Activated CD4-positive, CD25-positive, alpha-beta regulatory T cell treated with anti-CD3 and anti-CD28 coated beads, Interleukin-2, amount 50 U/mL, for 16 hours (primary cell): Measurements from ENCODE around the gene ATP8A2.

ENCODE experiments used
- DNase-seq: peaks from one replicate; pipeline ENCODE4 v3.0.0-alpha.2; 2020; ENCODE audit warnings: low read depth, low spot score

The ATP8A2 gene

GRCh38 chr13:25384758-25385410 is 13.1 kb downstream of the ATP8A2 start:
- DNase-seq, result no peak

- no peak for DNase-seq
These were observed 20.2 kb downstream of the ATP8A2 start for GRCh38 chr13:25391932-25392331.

- no peak for DNase-seq
These were observed 22.8 kb downstream of the ATP8A2 start for GRCh38 chr13:25394402-25395060.

GRCh38 chr13:25397763-25398162 is 26.0 kb downstream of the ATP8A2 start:
- no peak for DNase-seq

GRCh38 chr13:25400925-25401324 is 29.2 kb downstream of the ATP8A2 start:
- DNase-seq, result no peak

- no peak for DNase-seq
These were observed 30.2 kb downstream of the ATP8A2 start for GRCh38 chr13:25401958-25402357.

GRCh38 chr13:25406377-25406776 is 34.6 kb downstream of the ATP8A2 start:
- no peak for DNase-seq

- DNase-seq, result no peak
These were observed 38.2 kb downstream of the ATP8A2 start for GRCh38 chr13:25409938-25410337.

GRCh38 chr13:25415241-25415640 is 43.5 kb downstream of the ATP8A2 start:
- DNase-seq, result no peak

- no peak for DNase-seq
These were observed 45.8 kb downstream of the ATP8A2 start for GRCh38 chr13:25417535-25417934.

- no peak for DNase-seq
These were observed 48.4 kb downstream of the ATP8A2 start for GRCh38 chr13:25420161-25420560.

GRCh38 chr13:25421612-25422011 is 49.8 kb downstream of the ATP8A2 start:
- DNase-seq, result no peak

- DNase-seq, result no peak
These were observed 50.4 kb downstream of the ATP8A2 start for GRCh38 chr13:25422153-25422552.

- no peak for DNase-seq
These were observed 52.1 kb downstream of the ATP8A2 start for GRCh38 chr13:25423831-25424230.

- DNase-seq, result no peak
These were observed 57.7 kb downstream of the ATP8A2 start for GRCh38 chr13:25429466-25429865.

GRCh38 chr13:25432691-25433090 is 60.9 kb downstream of the ATP8A2 start:
- no peak for DNase-seq

GRCh38 chr13:25440061-25440460 is 68.3 kb downstream of the ATP8A2 start:
- no peak for DNase-seq

- no peak for DNase-seq
These were observed 74.5 kb downstream of the ATP8A2 start for GRCh38 chr13:25446261-25446660.

- no peak for DNase-seq
These were observed 75.6 kb downstream of the ATP8A2 start for GRCh38 chr13:25447396-25447795.

GRCh38 chr13:25453850-25454365 is 82.1 kb downstream of the ATP8A2 start:
- DNase-seq, result no peak

- no peak for DNase-seq
These were observed 83.4 kb downstream of the ATP8A2 start for GRCh38 chr13:25455146-25455545.

GRCh38 chr13:25457566-25457965 is 85.8 kb downstream of the ATP8A2 start:
- DNase-seq, result no peak
